NB4 (cell line): ENCODE measurements around the gene TSPYL4.

Experiments
- CTCF ChIP-seq: IDR thresholded peaks from one replicate; pipeline ENCODE4 v1.5.1; 2012; ENCODE audit warnings: low read depth, low read length
- MAX ChIP-seq: IDR thresholded peaks from 2 replicates; pipeline ENCODE4 v1.6.1; 2011; ENCODE audit warnings: low read depth, low read length
- MYC ChIP-seq: IDR thresholded peaks from 2 replicates; pipeline ENCODE4 v1.6.1; 2011; ENCODE audit warnings: low read depth, low read length
- POLR2A ChIP-seq: IDR thresholded peaks from 2 replicates; pipeline ENCODE4 v1.6.1; 2011; ENCODE audit warnings: mild to moderate bottlenecking; ENCODE audit not compliant: insufficient read length; ENCODE audit errors: extremely low read depth

- peak; percentile 84 for TF ChIP-seq CTCF
- TF ChIP-seq MAX, result no peak
- no peak for TF ChIP-seq POLR2A
- TF ChIP-seq MYC, result no peak
Observed at GRCh38 chr6:116268589-116269293, 14.9 kb upstream of the TSPYL4 start.
